Activated CD8-positive, alpha-beta memory T cell treated with anti-CD3 and anti-CD28 coated beads, Interleukin-2, amount 50 U/mL, for 1 hour (primary cell): ENCODE data around the gene BAIAP2.
"Not testable (repeated sequence)": the region's sequence is repeated elsewhere in the genome, so short reads cannot be mapped to it uniquely, and the experiment has no call there.

Experiments used
- DNase-seq: peaks from one replicate; pipeline ENCODE4 v3.0.0-alpha.2; 2020; ENCODE audit errors: extremely low read depth

The BAIAP2 gene

GRCh38 chr17:81002013-81002384 lies 33.0 kb upstream of the BAIAP2 start:
- no peak for DNase-seq

- no peak for DNase-seq
These were observed 32.3 kb upstream of the BAIAP2 start for GRCh38 chr17:81002409-81003361.

- DNase-seq: no peak
These were observed 31.1 kb upstream of the BAIAP2 start for GRCh38 chr17:81003711-81004475.

GRCh38 chr17:81006891-81007290 lies 28.1 kb upstream of the BAIAP2 start:
- no peak for DNase-seq

- DNase-seq: no peak
These were observed 26.8 kb upstream of the BAIAP2 start for GRCh38 chr17:81008140-81008539.

- DNase-seq: no peak
These were observed 25.8 kb upstream of the BAIAP2 start for GRCh38 chr17:81009136-81009535.

- DNase-seq: no peak
These were observed 24.0 kb upstream of the BAIAP2 start for GRCh38 chr17:81010935-81011334.

- no peak for DNase-seq
These were observed 23.0 kb upstream of the BAIAP2 start for GRCh38 chr17:81011951-81012350.

- DNase-seq: no peak
These were observed 22.1 kb upstream of the BAIAP2 start for GRCh38 chr17:81012574-81013447.

- no peak for DNase-seq
These were observed 21.3 kb upstream of the BAIAP2 start for GRCh38 chr17:81013642-81014041.

- DNase-seq: no peak
These were observed 19.8 kb upstream of the BAIAP2 start for GRCh38 chr17:81015136-81015535.

- no peak for DNase-seq
These were observed 18.4 kb upstream of the BAIAP2 start for GRCh38 chr17:81016575-81016974.

- not testable (repeated sequence) for DNase-seq
These were observed 17.6 kb upstream of the BAIAP2 start for GRCh38 chr17:81017330-81017729.

- no peak for DNase-seq
These were observed 16.7 kb upstream of the BAIAP2 start for GRCh38 chr17:81018044-81018802.

- DNase-seq: no peak
These were observed 15.1 kb upstream of the BAIAP2 start for GRCh38 chr17:81019563-81020442.

- no peak for DNase-seq
These were observed 14.5 kb upstream of the BAIAP2 start for GRCh38 chr17:81020443-81020766.

- no peak for DNase-seq
These were observed 14.0 kb upstream of the BAIAP2 start for GRCh38 chr17:81020767-81021497.

GRCh38 chr17:81021531-81022343 lies 13.2 kb upstream of the BAIAP2 start:
- DNase-seq: no peak

- no peak for DNase-seq
These were observed 12.6 kb upstream of the BAIAP2 start for GRCh38 chr17:81022344-81022676.
